Stimulated activated CD4-positive, alpha-beta T cell treated with anti-CD3 and anti-CD28 coated beads, TNF-alpha, amount 100 ng/mL, for 1 hour (primary cell): ENCODE data around the gene SLC16A13.

Experiments
- DNase-seq, 3 donors: peaks; one replicate each; pipeline ENCODE4 v3.0.0-alpha.2; 2020; ENCODE audit warnings: low read depth in 3 of 3, low spot score in 1 of 3

Gene SLC16A13

GRCh38 chr17:7011415-7011814, 24.4 kb upstream of the SLC16A13 start:
- no peak for DNase-seq

GRCh38 chr17:7011942-7012254, 23.9 kb upstream of the SLC16A13 start:
- no peak for DNase-seq

GRCh38 chr17:7014261-7014994, 21.4 kb upstream of the SLC16A13 start:
- peak; percentile 90 to 96 (median 95) for DNase-seq

GRCh38 chr17:7014995-7015958, 20.5 kb upstream of the SLC16A13 start:
- DNase-seq = peak; percentile 54 to 82 (median 62)

- no peak for DNase-seq
These were observed 19.4 kb upstream of the SLC16A13 start for GRCh38 chr17:7016418-7016817.

- no peak for DNase-seq
These were observed 18.7 kb upstream of the SLC16A13 start for GRCh38 chr17:7016886-7017826.

GRCh38 chr17:7017827-7018200, 18.0 kb upstream of the SLC16A13 start:
- DNase-seq = no peak

- no peak for DNase-seq
These were observed 17.4 kb upstream of the SLC16A13 start for GRCh38 chr17:7018331-7018964.

- DNase-seq = no peak
These were observed 16.4 kb upstream of the SLC16A13 start for GRCh38 chr17:7019367-7019766.

- DNase-seq = no peak
These were observed 15.8 kb upstream of the SLC16A13 start for GRCh38 chr17:7019839-7020519.

GRCh38 chr17:7020894-7021664, 14.7 kb upstream of the SLC16A13 start:
- no peak for DNase-seq

- peak; percentile 40 to 78 (median 60) for DNase-seq
These were observed 13.6 kb upstream of the SLC16A13 start for GRCh38 chr17:7021993-7022778.

- no peak for DNase-seq
These were observed 12.8 kb upstream of the SLC16A13 start, which contains the start of gene BCL6B for GRCh38 chr17:7022781-7023571. TSS of gene BCL6B (plus strand) at chr17:7023050. CDS start at chr17:7023672, 622 bp downstream.

- DNase-seq = peak; percentile 79 to 92 (median 84)
These were observed 12.0 kb upstream of the SLC16A13 start for GRCh38 chr17:7023576-7024401.

GRCh38 chr17:7024402-7024785, 11.4 kb upstream of the SLC16A13 start:
- no peak for DNase-seq

- no peak for DNase-seq
These were observed 10.6 kb upstream of the SLC16A13 start for GRCh38 chr17:7025245-7025644.
